Uterus (tissue), 4 donors: ENCODE data around the gene PYCARD. TPM values are rescaled to one million over a fixed set of nuclear protein-coding genes. Genes with fewer than 3 reads are reported as not detected.

ENCODE experiments used
- DNase-seq, 2 donors: peaks; one replicate each; pipeline ENCODE4 v3.0.0-alpha.2; 2019 to 2020
- H3K27ac ChIP-seq, 2 donors: fragments of 200-600 bp; sonication (generic); 1 replicate in 1 of 2; 2 replicates in 1 of 2; pipeline ENCODE4 v1.5.1; 2016 to 2018
- H3K27me3 ChIP-seq, 2 donors: fragments of 200-600 bp; sonication (generic); one replicate each; pipeline ENCODE4 v1.5.1; 2018 to 2019; ENCODE audit warnings: control low read depth in 1 of 2
- H3K36me3 ChIP-seq, 2 donors: fragments of 200-600 bp; sonication (generic); one replicate each; pipeline ENCODE4 v1.5.1; 2019; ENCODE audit warnings: control low read depth in 1 of 2
- H3K4me1 ChIP-seq, 2 donors: fragments of 200-600 bp; sonication (generic); one replicate each; pipeline ENCODE4 v1.5.1; 2018 to 2019; ENCODE audit warnings: control low read depth in 1 of 2
- H3K4me3 ChIP-seq, 2 donors: fragments of 200-600 bp; sonication (generic); 1 replicate in 1 of 2; 2 replicates in 1 of 2; pipeline ENCODE4 v1.5.1; 2018 to 2019; ENCODE audit warnings: mild to moderate bottlenecking in 1 of 2
- H3K9me3 ChIP-seq, 2 donors: fragments of 200-600 bp; sonication (generic); one replicate each; pipeline ENCODE4 v1.5.1; 2019; ENCODE audit warnings: control low read depth in 1 of 2
- CTCF ChIP-seq, 4 experiments: fragments of 200-600 bp in 2 of 4; fragments of 450-650 bp in 2 of 4; sonication (generic) in 2 of 4; IDR thresholded peaks; one replicate each; pipeline ENCODE4 v1.5.1; 2016 to 2019; ENCODE audit warnings: antibody characterized with exemption in 4 of 4, mild to moderate bottlenecking in 2 of 4, moderate library complexity in 1 of 4
- POLR2A ChIP-seq, 2 donors: fragments of 450-650 bp; IDR thresholded peaks; one replicate each; pipeline ENCODE4 v1.6.1; 2016; ENCODE audit warnings: antibody characterized with exemption in 2 of 2, mild to moderate bottlenecking in 1 of 2, moderate library complexity in 1 of 2
- intact Hi-C: fragments of 100-400 bp; cut with DNase I; formaldehyde crosslinking; loops from one replicate; pipeline ENCODE4 v1.15.1; 2023; ENCODE audit warnings: low total_unique reads
- total RNA-seq, 4 donors: library from RNA; depleted of rRNA in 3 of 4; stranded (reverse); fragments of >200 nt in 3 of 4; gene quantifications; one replicate each; pipeline versions ENCODE4 v1.1.0 to v1.2.4, GENCODE V29; 2014 to 2023
- donor health status: DM: yes; HTN: yes; CAD: no.

PYCARD gene
- total RNA-seq, 4 donors from 2014 or later = 12.7 to 87.1 (median 18.0) TPM

DNA sequence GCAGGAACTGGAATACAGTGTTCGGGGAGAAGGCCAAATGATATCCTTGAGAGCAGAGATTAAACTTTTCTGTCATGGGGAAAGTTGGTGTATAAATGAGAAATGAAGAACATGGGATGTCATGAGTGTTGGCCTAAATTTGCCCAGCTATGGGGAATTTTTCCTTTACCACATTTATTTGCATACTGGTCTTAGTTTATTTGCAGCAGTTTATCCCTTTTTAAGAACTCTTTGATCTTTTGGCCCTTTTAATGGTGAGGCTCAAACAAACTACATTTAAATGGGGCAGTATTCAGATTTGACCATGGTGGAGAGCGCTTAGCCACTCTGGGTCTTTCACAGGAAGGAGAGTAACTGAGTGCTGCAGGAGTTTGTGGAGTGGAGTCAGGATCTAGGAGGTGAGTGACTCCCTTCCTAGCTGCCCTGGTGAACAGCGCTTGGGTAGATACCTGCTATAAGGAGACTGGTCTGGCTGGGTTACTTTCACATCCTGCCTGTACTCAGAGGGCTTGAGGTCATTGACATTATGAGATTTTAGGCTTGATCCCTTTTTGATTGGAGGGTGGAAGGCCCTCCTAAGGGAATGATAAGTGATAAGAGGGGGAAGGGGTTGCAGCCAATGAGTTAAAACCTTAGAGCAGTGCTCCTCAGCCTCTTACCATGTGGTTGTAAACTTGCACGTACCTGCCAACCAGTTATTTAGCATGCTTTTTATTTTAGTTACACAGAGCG, 10.7 kb downstream of the PYCARD start:
- Histone ChIP-seq H3K4me3 (no peak overlapping the region), H3K27me3 (no peaks in the 10 kb centered on the region), H3K36me3 (no peaks in the 10 kb centered on the region), H3K9me3 (no peaks in the 10 kb centered on the region), H3K4me1 (no peaks in the 10 kb centered on the region), H3K27ac (no peak overlapping the region)
- no peak for DNase-seq
- TF ChIP-seq POLR2A (IDR thresholded peaks at IDR 0.05) (no peak), CTCF (IDR thresholded peaks at IDR 0.05) (no peak)
- intact Hi-C loops = no loop called here

- Histone ChIP-seq H3K36me3 (no peaks in the 10 kb centered on the region), H3K4me3 (no peak overlapping the region), H3K27ac (no peak overlapping the region), H3K9me3 (no peaks in the 10 kb centered on the region), H3K27me3 (no peaks in the 10 kb centered on the region), H3K4me1 (no peaks in the 10 kb centered on the region)
- TF ChIP-seq CTCF (IDR thresholded peaks at IDR 0.05) = no peak
- TF ChIP-seq POLR2A (IDR thresholded peaks at IDR 0.05) = no peak
- no peak for DNase-seq
- intact Hi-C loops = no loop called here
These were observed 11.6 kb downstream of the PYCARD start for GRCh38 chr16:31190818-31191444.

GRCh38 chr16:31190061-31190460, 12.5 kb downstream of the PYCARD start:
- no peak overlapping the region for H3K4me3 ChIP-seq
- no peaks in the 10 kb centered on the region for H3K4me1 ChIP-seq
- intact Hi-C loops = no loop called here
- H3K36me3 ChIP-seq = no peaks in the 10 kb centered on the region
- no peaks in the 10 kb centered on the region for H3K27me3 ChIP-seq
- DNase-seq = no peak
- H3K9me3 ChIP-seq = no peaks in the 10 kb centered on the region
- H3K27ac ChIP-seq = no peak overlapping the region
- TF ChIP-seq POLR2A (IDR thresholded peaks at IDR 0.05) = no peak
- no peak for TF ChIP-seq CTCF (IDR thresholded peaks at IDR 0.05)

DNA sequence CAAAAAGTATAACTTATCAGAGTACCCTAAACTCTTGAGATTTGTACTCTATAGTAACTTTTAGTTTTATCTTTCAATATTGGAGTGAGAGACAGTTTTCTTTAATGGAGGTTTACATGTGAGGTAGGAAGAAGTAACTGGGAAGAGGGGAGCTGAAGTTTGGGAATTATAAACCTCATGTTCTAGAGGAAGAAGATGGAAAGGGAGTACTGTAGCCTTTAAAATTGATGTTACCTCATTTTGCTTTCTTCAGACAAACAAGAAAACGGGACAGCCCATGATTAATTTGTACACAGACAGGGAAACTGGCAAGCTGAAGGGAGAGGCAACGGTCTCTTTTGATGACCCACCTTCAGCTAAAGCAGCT, 13.2 kb downstream of the PYCARD start:
- intact Hi-C loops = no loop called here
- H3K27ac ChIP-seq = no peak overlapping the region
- DNase-seq = no peak
- no peaks in the 10 kb centered on the region for H3K4me1 ChIP-seq
- TF ChIP-seq POLR2A (IDR thresholded peaks at IDR 0.05) = no peak
- TF ChIP-seq CTCF (IDR thresholded peaks at IDR 0.05) = no peak
- no peaks in the 10 kb centered on the region for H3K36me3 ChIP-seq
- no peak overlapping the region for H3K4me3 ChIP-seq
- no peaks in the 10 kb centered on the region for H3K27me3 ChIP-seq
- no peaks in the 10 kb centered on the region for H3K9me3 ChIP-seq
